Medulla oblongata (tissue), 1 donor: ENCODE measurements around the gene DDI1.

Source experiments
- DNase-seq: peaks from one replicate; pipeline ENCODE4 v3.0.0-alpha.2; 2015; ENCODE audit errors: extremely low spot score

Gene DDI1

DNA sequence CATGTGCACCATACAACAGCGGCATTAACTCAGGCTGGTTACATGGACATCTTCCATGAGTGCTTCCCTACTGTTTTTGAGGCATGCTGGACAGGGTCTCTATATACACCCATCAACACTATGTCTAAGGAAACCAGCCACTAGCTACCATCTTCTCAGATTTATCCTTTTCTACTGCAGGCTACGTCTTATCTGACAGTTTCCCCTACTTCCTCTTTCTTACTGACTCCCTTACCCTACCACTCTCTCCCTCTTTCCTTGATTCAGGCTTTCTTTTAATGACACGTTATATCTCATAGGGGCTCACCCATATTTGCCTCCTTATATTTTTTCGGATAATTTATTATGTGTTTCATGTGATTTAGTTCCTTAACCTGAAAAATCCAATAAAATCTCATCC, 41.8 kb downstream of the DDI1 start:
- DNase-seq = no peak

DNA sequence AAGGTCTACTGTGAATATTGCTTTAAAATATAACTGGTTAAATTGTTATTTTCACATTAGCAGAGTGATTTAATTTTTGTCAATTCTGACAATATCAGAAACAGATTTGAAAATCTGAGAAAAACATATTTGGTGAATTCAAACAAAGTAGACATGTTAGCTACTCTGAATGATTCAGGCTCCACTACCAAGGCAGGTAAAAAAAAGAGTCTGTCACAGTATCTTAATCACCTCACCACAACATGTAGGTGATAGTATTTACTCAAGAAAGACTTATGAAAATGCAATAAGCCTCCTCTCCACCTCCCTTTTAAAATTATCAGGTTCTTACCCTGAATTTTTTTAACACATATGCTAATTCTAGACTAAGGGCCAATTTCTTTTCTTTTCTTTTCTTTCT, 42.6 kb downstream of the DDI1 start:
- DNase-seq = no peak

DNA sequence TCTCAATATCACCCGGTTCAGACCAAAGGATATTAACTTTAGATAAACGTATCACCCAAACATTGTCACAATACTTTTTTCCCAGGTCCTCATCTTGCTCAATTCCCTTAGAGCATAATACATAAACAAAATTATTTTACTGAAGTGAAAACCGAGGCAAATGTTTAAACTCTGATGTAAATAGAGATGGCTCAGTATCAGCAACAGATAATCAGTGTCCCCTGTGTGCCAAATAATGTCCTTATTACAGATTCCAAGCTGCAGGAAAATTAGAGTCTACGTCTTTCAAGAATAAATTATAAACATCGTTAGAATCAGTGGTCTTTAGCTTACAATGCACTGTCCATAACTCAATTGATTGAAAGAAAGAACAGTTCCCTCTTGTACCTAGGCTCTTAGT, 50.2 kb downstream of the DDI1 start:
- no peak for DNase-seq
